Measurements from ENCODE around the gene HELZ2. TPM values are rescaled to one million over a fixed set of nuclear protein-coding genes. Genes with fewer than 3 reads are reported as not detected.
"Not testable (repeated sequence)": the region's sequence is repeated elsewhere in the genome, so short reads cannot be mapped to it uniquely, and the experiment has no call there.

The HELZ2 gene
- total RNA-seq, 6 experiments from 2014 or later, result 14.7 to 20.4 (median 16.5) TPM

- no peak overlapping the region for H3K27ac Mint-ChIP-seq
- H3K9me3 Mint-ChIP-seq, result no peaks in the 10 kb centered on the region
- H3K27me3 Mint-ChIP-seq (ENCODE audit: insufficient read depth), result no peaks in the 10 kb centered on the region; the same call in 1 of the 2 replicates
Measured at GRCh38 chr20:63612276-63612931, 38.4 kb upstream of the HELZ2 start.

GRCh38 chr20:63611646-63612045 lies 37.6 kb upstream of the HELZ2 start:
- Mint-ChIP-seq H3K4me3 (no peak overlapping the region), H3K27ac (no peak overlapping the region), H3K4me1 (ENCODE audit: low read depth) (no peaks in the 10 kb centered on the region)

More at GRCh38 chr20:63612276-63612931, 38.4 kb upstream of the HELZ2 start:
- DNase-seq, result no peak
- Mint-ChIP-seq H3K36me3 (ENCODE audit: low read depth) (peaks cover 20% of the 10 kb centered on the region), H3K4me3 (no peak overlapping the region), H3K4me1 (ENCODE audit: low read depth) (no peaks in the 10 kb centered on the region)
- TF ChIP-seq CTCF (IDR thresholded peaks at IDR 0.05), result no peak

GRCh38 chr20:63610581-63611435 lies 36.8 kb upstream of the HELZ2 start:
- no peak for TF ChIP-seq CTCF (IDR thresholded peaks at IDR 0.05)
- Mint-ChIP-seq H3K27ac (no peak overlapping the region), H3K4me1 (ENCODE audit: low read depth) (no peaks in the 10 kb centered on the region), H3K27me3 (ENCODE audit: insufficient read depth) (no peaks in the 10 kb centered on the region; the same call in 1 of the 2 replicates), H3K9me3 (no peaks in the 10 kb centered on the region), H3K36me3 (ENCODE audit: low read depth) (peaks cover 20% of the 10 kb centered on the region), H3K4me3 (no peak overlapping the region)
- DNase-seq, result no peak

More at GRCh38 chr20:63611646-63612045, 37.6 kb upstream of the HELZ2 start:
- no peak for TF ChIP-seq CTCF (IDR thresholded peaks at IDR 0.05)
- Mint-ChIP-seq H3K36me3 (ENCODE audit: low read depth) (peaks cover 20% of the 10 kb centered on the region), H3K9me3 (no peaks in the 10 kb centered on the region), H3K27me3 (ENCODE audit: insufficient read depth) (no peaks in the 10 kb centered on the region; the same call in 1 of the 2 replicates)
- DNase-seq, result no peak

- no peak for DNase-seq
- Mint-ChIP-seq H3K4me3 (no peak overlapping the region), H3K27me3 (ENCODE audit: insufficient read depth) (no peaks in the 10 kb centered on the region; the same call in none of the 2 replicates), H3K36me3 (ENCODE audit: low read depth) (peaks cover 8% of the 10 kb centered on the region), H3K9me3 (no peaks in the 10 kb centered on the region), H3K27ac (no peak overlapping the region), H3K4me1 (ENCODE audit: low read depth) (no peaks in the 10 kb centered on the region)
- no peak for TF ChIP-seq CTCF (IDR thresholded peaks at IDR 0.05)
Measured at GRCh38 chr20:63606686-63607085, 32.6 kb upstream of the HELZ2 start.

- H3K9me3 Mint-ChIP-seq, result no peaks in the 10 kb centered on the region
- H3K36me3 Mint-ChIP-seq (ENCODE audit: low read depth), result peaks cover 32% of the 10 kb centered on the region
- H3K27ac Mint-ChIP-seq, result no peak overlapping the region
- no peak for TF ChIP-seq CTCF (IDR thresholded peaks at IDR 0.05)
- no peak for DNase-seq
- no peak overlapping the region for H3K4me3 Mint-ChIP-seq
- H3K4me1 Mint-ChIP-seq (ENCODE audit: low read depth), result 0 out of 2 replicates have a peak, but pooled peaks cover 5% of the 10 kb centered on the region
- no peaks in the 10 kb centered on the region; the same call in none of the 2 replicates for H3K27me3 Mint-ChIP-seq (ENCODE audit: insufficient read depth)
Measured at GRCh38 chr20:63602321-63602720, 28.3 kb upstream of the HELZ2 start.

- not testable (repeated sequence) for H3K27ac Mint-ChIP-seq; H3K4me1 Mint-ChIP-seq (ENCODE audit: low read depth); H3K9me3 Mint-ChIP-seq; DNase-seq; H3K27me3 Mint-ChIP-seq (ENCODE audit: insufficient read depth); H3K4me3 Mint-ChIP-seq
- peaks cover 32% of the 10 kb centered on the region for H3K36me3 Mint-ChIP-seq (ENCODE audit: low read depth)
Measured at GRCh38 chr20:63601679-63602078, 27.6 kb upstream of the HELZ2 start.
